KMS-11 (cell line): ENCODE data around the gene FRY.
"Not testable (repeated sequence)": the region's sequence is repeated elsewhere in the genome, so short reads cannot be mapped to it uniquely, and the experiment has no call there.

ENCODE experiments used
- H2AFZ ChIP-seq: fragments of 200-600 bp; sonication (generic); 2 replicates; pipeline ENCODE4 v1.6.1; 2016; ENCODE audit warnings: antibody characterized with exemption, mixed run types, low read depth
- H3K27ac ChIP-seq: fragments of 200-600 bp; sonication (generic); 2 replicates; pipeline ENCODE4 v1.6.1; 2016; ENCODE audit warnings: mild to moderate bottlenecking, mixed run types
- H3K27me3 ChIP-seq: fragments of 200-600 bp; sonication (generic); 2 replicates; pipeline ENCODE4 v1.6.1; 2017; ENCODE audit warnings: mild to moderate bottlenecking, low read depth, mixed run types, moderate library complexity; ENCODE audit not compliant: insufficient read depth
- H3K36me3 ChIP-seq: fragments of 200-600 bp; sonication (generic); 2 replicates; pipeline ENCODE4 v1.6.1; 2017; ENCODE audit warnings: mild to moderate bottlenecking, mixed run types; ENCODE audit not compliant: insufficient read depth
- H3K4me1 ChIP-seq: fragments of 200-600 bp; sonication (generic); 2 replicates; pipeline ENCODE4 v1.6.1; 2016; ENCODE audit warnings: mild to moderate bottlenecking, low read depth, mixed run types; ENCODE audit not compliant: poor library complexity, severe bottlenecking
- H3K4me2 ChIP-seq: fragments of 200-600 bp; sonication (generic); 2 replicates; pipeline ENCODE4 v1.7.0; 2016; ENCODE audit warnings: mild to moderate bottlenecking, mixed run types
- H3K4me3 ChIP-seq: fragments of 200-600 bp; sonication (generic); IDR thresholded peaks from 2 replicates; pipeline ENCODE4 v1.6.1; 2017; ENCODE audit warnings: low read depth, low read length, mixed read lengths; ENCODE audit not compliant: insufficient read depth
- H3K79me2 ChIP-seq: fragments of 200-600 bp; sonication (generic); 2 replicates; pipeline ENCODE4 v1.6.1; 2016; ENCODE audit warnings: low read depth, mixed run types; ENCODE audit not compliant: insufficient read depth
- H3K9ac ChIP-seq: fragments of 200-600 bp; sonication (generic); 2 replicates; pipeline ENCODE4 v1.6.1; 2016; ENCODE audit warnings: mild to moderate bottlenecking, mixed run types
- H4K20me1 ChIP-seq: fragments of 200-600 bp; sonication (generic); 2 replicates; pipeline ENCODE4 v1.6.1; 2016; ENCODE audit warnings: mild to moderate bottlenecking, mixed run types; ENCODE audit not compliant: insufficient read depth
- CTCF ChIP-seq: fragments of 200-600 bp; sonication (generic); conservative IDR thresholded peaks from 2 replicates; pipeline ENCODE4 v1.6.1; 2017; ENCODE audit warnings: low read depth, mild to moderate bottlenecking, antibody characterized with exemption, low read length, moderate library complexity, mixed read lengths

The FRY gene

GRCh38 chr13:31998131-31998530 is 33.4 kb upstream of the FRY start:
- H4K20me1 ChIP-seq: no peaks in the 10 kb centered on the region
- H3K27me3 ChIP-seq: no peaks in the 10 kb centered on the region
- H3K4me2 ChIP-seq: no peak overlapping the region
- no peak overlapping the region for H2AFZ ChIP-seq
- no peak overlapping the region for H3K9ac ChIP-seq
- H3K4me1 ChIP-seq: no peaks in the 10 kb centered on the region
- H3K79me2 ChIP-seq: no peaks in the 10 kb centered on the region
- no peaks in the 10 kb centered on the region for H3K36me3 ChIP-seq
- no peak for TF ChIP-seq CTCF
- H3K4me3 ChIP-seq: no peak overlapping the region
- H3K27ac ChIP-seq: no peak overlapping the region

GRCh38 chr13:32000754-32001153 is 30.8 kb upstream of the FRY start:
- H2AFZ ChIP-seq: not testable (repeated sequence)

GRCh38 chr13:32001154-32001768 is 30.3 kb upstream of the FRY start:
- Histone ChIP-seq H3K27me3 (no peaks in the 10 kb centered on the region), H3K79me2 (no peaks in the 10 kb centered on the region), H2AFZ (no peak overlapping the region), H3K36me3 (no peaks in the 10 kb centered on the region), H4K20me1 (no peaks in the 10 kb centered on the region), H3K4me3 (no peak overlapping the region), H3K4me1 (no peaks in the 10 kb centered on the region), H3K27ac (no peak overlapping the region), H3K9ac (no peak overlapping the region), H3K4me2 (no peak overlapping the region)
- TF ChIP-seq CTCF: peak; percentile 69

More at GRCh38 chr13:32000754-32001153, 30.8 kb upstream of the FRY start:
- H3K9ac ChIP-seq, H3K27ac ChIP-seq, H3K4me1 ChIP-seq, H4K20me1 ChIP-seq, H3K36me3 ChIP-seq, H3K27me3 ChIP-seq, H3K79me2 ChIP-seq, H3K4me3 ChIP-seq, H3K4me2 ChIP-seq: not testable (repeated sequence)

- Histone ChIP-seq H2AFZ (no peak overlapping the region), H3K4me3 (no peak overlapping the region), H3K4me1 (no peaks in the 10 kb centered on the region), H3K79me2 (no peaks in the 10 kb centered on the region), H4K20me1 (no peaks in the 10 kb centered on the region), H3K27me3 (no peaks in the 10 kb centered on the region), H3K9ac (no peak overlapping the region), H3K36me3 (no peaks in the 10 kb centered on the region), H3K27ac (no peak overlapping the region), H3K4me2 (no peak overlapping the region)
- no peak for TF ChIP-seq CTCF
Observed at GRCh38 chr13:32001769-32002168, 29.8 kb upstream of the FRY start.

GRCh38 chr13:32002873-32003272 is 28.7 kb upstream of the FRY start:
- Histone ChIP-seq H3K4me3 (no peak overlapping the region), H3K36me3 (no peaks in the 10 kb centered on the region), H3K27me3 (no peaks in the 10 kb centered on the region), H3K4me2 (no peak overlapping the region), H3K9ac (no peak overlapping the region), H4K20me1 (no peaks in the 10 kb centered on the region), H3K4me1 (no peaks in the 10 kb centered on the region), H3K79me2 (no peaks in the 10 kb centered on the region), H3K27ac (no peak overlapping the region), H2AFZ (no peak overlapping the region)
- no peak for TF ChIP-seq CTCF
